ENCODE measurements around the gene IL17RD. TPM values are rescaled to one million over a fixed set of nuclear protein-coding genes. Genes with fewer than 3 reads are reported as not detected.

The IL17RD gene
- total and polyA plus RNA-seq, 2 of the 4 experiments (the other 2 are of a cell fraction): 0.72 to 0.92 TPM

GRCh38 chr3:57061556-57061955 lies 103.6 kb downstream of the IL17RD start:
- POLR2A ChIA-PET (ENCODE audit: unreplicated experiment): no interaction called here

More at GRCh38 chr3:57061556-57061955, 103.6 kb downstream of the IL17RD start:
- Histone ChIP-seq H4K5ac (ENCODE audit: low read depth, low read length) (no peak overlapping the region), H3K4me3 (ENCODE audit: insufficient read depth, low read depth, low read length) (no peak overlapping the region), H3K9me1 (ENCODE audit: insufficient read depth, low read length) (no peaks in the 10 kb centered on the region), H3K18ac (ENCODE audit: low read depth, low read length) (no peak overlapping the region), H3K36me3 (ENCODE audit: control insufficient read depth, insufficient read depth, low read length) (no peaks in the 10 kb centered on the region), H2BK5ac (ENCODE audit: low read depth, low read length, poor library complexity, severe bottlenecking) (no peak overlapping the region), H3K9ac (ENCODE audit: low read depth, low read length) (no peak overlapping the region), H2BK15ac (ENCODE audit: low read depth, low read length) (no peak overlapping the region), H4K8ac (ENCODE audit: low read depth in 2 of 2, low read length in 2 of 2) (no peak overlapping the region), H2BK20ac (ENCODE audit: low read depth, low read length) (no peak overlapping the region), H3K4ac (ENCODE audit: low read depth, low read length) (no peak overlapping the region), H2AK9ac (replicated peaks; ENCODE audit: low read depth, low read length, poor library complexity) (no peak overlapping the region), H3K4me2 (ENCODE audit: low read depth, low read length) (no peak overlapping the region), H3K14ac (replicated peaks; ENCODE audit: low read depth, low read length) (no peak overlapping the region), H3K23ac (ENCODE audit: low read depth, low read length) (no peak overlapping the region), H3K79me1 (ENCODE audit: low read depth in 1 of 2, low read length in 2 of 2) (no peaks in the 10 kb centered on the region), H4K91ac (ENCODE audit: insufficient read depth, low read depth, low read length) (no peak overlapping the region), H3K56ac (ENCODE audit: extremely low read depth, insufficient read depth, low read length) (no peak overlapping the region), H3K27ac (ENCODE audit: insufficient read depth, low read length) (no peak overlapping the region), H2AK5ac (ENCODE audit: low read depth, low read length) (no peak overlapping the region), H2AFZ (replicated peaks; ENCODE audit: low read length, poor library complexity) (no peak overlapping the region), H2BK120ac (ENCODE audit: low read depth, low read length) (no peak overlapping the region), H3K4me1 (ENCODE audit: control insufficient read depth, insufficient read depth, low read length) (peaks cover 2% of the 10 kb centered on the region; the same call in 1 of the 2 replicates), H3K27me3 (ENCODE audit: control insufficient read depth, insufficient read depth, low read length) (no peaks in the 10 kb centered on the region), H3K9me3 (ENCODE audit: control insufficient read depth, insufficient read depth, low read length) (no peaks in the 10 kb centered on the region), H4K20me1 (ENCODE audit: insufficient read depth, low read length) (no peaks in the 10 kb centered on the region)
- dilution Hi-C loops (cut with HindIII; ENCODE audit: low sequenced_read_pairs, unreplicated experiment): no loop called here
- no CpG with 5 or more reads among the region's 3 CpGs for WGBS, 2 experiments (ENCODE audit: extremely low coverage in 2 of 2, insufficient read length in 1 of 2)
- CTCF ChIA-PET: no interaction called here
- DNase-seq: no peak
- in situ Hi-C loops (cut with MboI; ENCODE audit: low sequenced_read_pairs): no loop called here
- no peak for TF ChIP-seq BHLHE40 (IDR thresholded peaks at IDR 0.05; ENCODE audit: low read depth, low read length)
- TF ChIP-seq MAFK (IDR thresholded peaks at IDR 0.05; ENCODE audit: low read depth, low read length): no peak
- BruUV-seq (replicated peaks): no TSS peak
- intact Hi-C loops (cut with micrococcal nuclease): no loop called here
- no peak for ATAC-seq (ENCODE audit: low read depth)
